ENCODE results near the gene DBNL. TPM values are rescaled to one million over a fixed set of nuclear protein-coding genes. Genes with fewer than 3 reads are reported as not detected.
A peak's percentile ranks its signal among the peaks of the same experiment; 100 is the strongest.
"Not testable (repeated sequence)": the region's sequence is repeated elsewhere in the genome, so short reads cannot be mapped to it uniquely, and the experiment has no call there.

The DBNL gene
- total RNA-seq (10 to 100 TPM; 33.4 to 45.1 (median 38.7) TPM), polyA plus RNA-seq (10 to 100 TPM; 35.5 to 66.7 (median 53.0) TPM)
- long read RNA-seq, donor 1, transcript DBNL-220 (13 exons, 2,117 nt): minor isoform, 12 of 56 reads
- long read RNA-seq, donor 1, transcript DBNL-210 (13 exons, 1,808 nt): major isoform, 34 of 56 reads
- long read RNA-seq, donor 1, partial matches to known transcripts: 0 of 56 reads
- long read RNA-seq, donor 1, other reads (novel, unspliced or antisense): 10 of 56 reads
- long read RNA-seq, donor 2, transcript DBNL-210 (13 exons, 1,808 nt): major isoform, 48 of 110 reads
- long read RNA-seq, donor 2, transcript DBNL-220 (13 exons, 2,117 nt): minor isoform, 28 of 110 reads
- long read RNA-seq, donor 2, partial matches to known transcripts: 4 of 110 reads
- long read RNA-seq, donor 2, other reads (novel, unspliced or antisense): 26 of 110 reads

DNA sequence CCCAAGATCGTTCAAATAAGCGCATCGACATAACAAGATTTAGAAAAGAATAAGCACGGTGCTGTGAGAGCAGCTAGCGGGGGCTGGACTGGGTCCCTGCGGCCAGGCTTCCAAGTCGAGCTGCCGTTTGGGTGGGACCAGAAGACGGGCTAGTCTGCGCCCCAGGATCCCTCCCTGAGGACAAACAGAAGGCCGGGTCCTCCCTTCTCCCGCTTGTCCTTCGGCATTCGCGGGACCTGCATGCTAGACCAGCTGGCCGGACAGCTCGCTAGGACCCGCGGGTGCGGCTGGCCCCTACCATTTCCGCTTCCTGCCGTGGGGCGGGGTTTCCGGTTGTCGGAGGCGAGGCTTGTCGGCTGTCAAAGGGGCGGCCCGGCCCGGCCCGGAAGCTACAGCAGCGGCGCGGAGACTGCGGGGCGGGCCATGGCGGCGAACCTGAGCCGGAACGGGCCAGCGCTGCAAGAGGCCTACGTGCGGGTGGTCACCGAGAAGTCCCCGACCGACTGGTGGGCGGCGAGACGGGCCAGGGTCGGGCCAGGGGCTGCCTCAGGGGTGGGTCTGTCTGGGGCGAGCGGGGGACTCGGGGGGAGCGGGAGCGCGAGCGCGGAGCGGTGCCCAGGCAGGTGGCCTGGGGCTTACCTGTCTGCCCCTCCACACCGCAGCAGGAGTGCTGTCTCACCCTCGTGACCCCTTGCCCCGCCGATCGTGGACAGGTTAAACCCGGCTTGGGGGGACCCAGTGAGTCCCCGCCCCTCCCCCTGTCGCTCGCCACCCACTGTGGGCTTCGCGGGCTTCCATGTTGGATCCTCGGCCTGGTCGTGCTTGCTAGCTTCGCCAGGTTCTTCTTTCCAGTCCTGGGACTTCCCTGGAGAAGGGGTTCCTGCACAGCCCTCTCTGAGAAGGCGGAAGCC lies at the start of gene DBNL:
DBNL (plus strand) TSS at position 388 of the 911 bp plus-strand sequence; CDS start at position 424, 36 bp downstream.
- intact Hi-C loops (cut with DNase I): loop anchor here in 1 of 2 donors (5.0 kb wide), 1 partner anchor 38 kb away; the partner anchor contains the start of gene POLM
- Histone ChIP-seq H3K4me1 (peaks cover 25% of the 10 kb centered on the region), H3K36me3 (ENCODE audit: insufficient read depth in 1 of 2, low read depth in 1 of 2) (peaks cover 0 to 14% of the 10 kb centered on the region in 2 donors), H3K27ac (peak within 1 kb of the TSS; percentile 94), H3K27me3 (ENCODE audit: insufficient read depth in 3 of 3, low read length in 2 of 3) (no peaks in the 10 kb centered on the region), H3K9me3 (no peaks in the 10 kb centered on the region), H3K4me3 (peak within 1 kb of the TSS; percentile 91)
- peak; percentile 96 to 97 for DNase-seq
- TF ChIP-seq, protein P1, sequence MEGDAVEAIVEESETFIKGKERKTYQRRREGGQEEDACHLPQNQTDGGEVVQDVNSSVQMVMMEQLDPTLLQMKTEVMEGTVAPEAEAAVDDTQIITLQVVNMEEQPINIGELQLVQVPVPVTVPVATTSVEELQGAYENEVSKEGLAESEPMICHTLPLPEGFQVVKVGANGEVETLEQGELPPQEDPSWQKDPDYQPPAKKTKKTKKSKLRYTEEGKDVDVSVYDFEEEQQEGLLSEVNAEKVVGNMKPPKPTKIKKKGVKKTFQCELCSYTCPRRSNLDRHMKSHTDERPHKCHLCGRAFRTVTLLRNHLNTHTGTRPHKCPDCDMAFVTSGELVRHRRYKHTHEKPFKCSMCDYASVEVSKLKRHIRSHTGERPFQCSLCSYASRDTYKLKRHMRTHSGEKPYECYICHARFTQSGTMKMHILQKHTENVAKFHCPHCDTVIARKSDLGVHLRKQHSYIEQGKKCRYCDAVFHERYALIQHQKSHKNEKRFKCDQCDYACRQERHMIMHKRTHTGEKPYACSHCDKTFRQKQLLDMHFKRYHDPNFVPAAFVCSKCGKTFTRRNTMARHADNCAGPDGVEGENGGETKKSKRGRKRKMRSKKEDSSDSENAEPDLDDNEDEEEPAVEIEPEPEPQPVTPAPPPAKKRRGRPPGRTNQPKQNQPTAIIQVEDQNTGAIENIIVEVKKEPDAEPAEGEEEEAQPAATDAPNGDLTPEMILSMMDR (IDR thresholded peaks at IDR 0.05): no peak
- peak; percentile 91 to 96 (median 94) for ATAC-seq
- 0 to 1% (median 1%) methylated on average over 69 to 74 of the region's 74 CpGs for whole genome bisulfite sequencing, 3 donors

DNA sequence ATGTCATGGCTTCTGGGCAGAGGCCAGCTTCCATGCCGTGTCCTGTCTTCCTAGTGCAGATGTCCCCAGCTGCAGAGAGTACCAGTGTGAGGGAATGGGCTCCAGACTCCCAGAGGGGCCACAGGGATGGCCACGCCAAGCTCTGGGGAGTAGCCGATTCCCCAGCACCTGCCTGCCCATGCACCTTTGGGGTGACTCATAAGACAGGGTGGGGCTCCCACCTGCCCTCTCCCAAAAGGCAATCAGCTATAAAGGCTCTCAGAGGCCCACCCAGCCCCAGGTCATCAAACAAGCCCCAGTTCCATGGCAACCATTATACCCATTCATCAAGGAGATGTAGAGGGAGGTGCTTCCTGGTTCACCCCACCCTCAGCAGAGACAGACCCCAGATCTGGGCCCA lies 47.0 kb upstream of the DBNL start, which contains the start of gene SPDYE1:
SPDYE1 (plus strand) TSS at position 366 of the 400 bp plus-strand sequence. CDS start 2,053 bp downstream, outside the sequence.
- H3K27me3 ChIP-seq (ENCODE audit: insufficient read depth in 3 of 3, low read length in 2 of 3); H3K27ac ChIP-seq; H3K9me3 ChIP-seq; DNase-seq; H3K36me3 ChIP-seq (ENCODE audit: insufficient read depth in 1 of 2, low read depth in 1 of 2); H3K4me3 ChIP-seq; H3K4me1 ChIP-seq; intact Hi-C loops (cut with DNase I): not testable (repeated sequence)
- 84 to 91% (median 85%) methylated on average over 3 of the region's 3 CpGs for WGBS, 3 donors
- peak in 2 of 4 donors; percentile 24 to 33 for ATAC-seq

DNA sequence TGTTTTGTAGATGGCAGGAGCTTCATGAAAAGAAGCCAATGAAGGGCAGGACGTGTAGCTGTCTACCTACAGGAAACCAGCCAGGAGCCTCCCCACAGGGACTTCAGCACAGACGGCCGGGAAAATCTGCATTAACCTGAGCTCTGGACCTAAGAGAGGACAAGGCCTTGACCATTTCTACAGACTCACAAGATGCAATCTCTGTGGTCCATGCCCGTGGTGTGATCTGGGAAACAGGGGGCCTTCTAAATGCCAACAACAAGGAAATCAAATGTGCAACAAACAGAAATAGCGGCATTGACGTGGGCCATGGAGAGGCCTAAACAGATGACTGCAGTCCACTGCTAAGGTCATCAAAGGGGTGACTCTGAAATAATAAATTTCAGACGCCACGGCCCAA lies 32.4 kb upstream of the DBNL start:
- H3K36me3 ChIP-seq (ENCODE audit: insufficient read depth in 1 of 2, low read depth in 1 of 2): peaks cover 0 to 28% of the 10 kb centered on the region in 2 donors
- ATAC-seq; H3K4me1 ChIP-seq; DNase-seq; intact Hi-C loops (cut with DNase I); H3K27me3 ChIP-seq (ENCODE audit: insufficient read depth in 3 of 3, low read length in 2 of 3); H3K4me3 ChIP-seq; H3K27ac ChIP-seq; H3K9me3 ChIP-seq: not testable (repeated sequence)
- WGBS, 3 donors: 82 to 87% (median 86%) methylated on average over 7 to 8 of the region's 8 CpGs

DNA sequence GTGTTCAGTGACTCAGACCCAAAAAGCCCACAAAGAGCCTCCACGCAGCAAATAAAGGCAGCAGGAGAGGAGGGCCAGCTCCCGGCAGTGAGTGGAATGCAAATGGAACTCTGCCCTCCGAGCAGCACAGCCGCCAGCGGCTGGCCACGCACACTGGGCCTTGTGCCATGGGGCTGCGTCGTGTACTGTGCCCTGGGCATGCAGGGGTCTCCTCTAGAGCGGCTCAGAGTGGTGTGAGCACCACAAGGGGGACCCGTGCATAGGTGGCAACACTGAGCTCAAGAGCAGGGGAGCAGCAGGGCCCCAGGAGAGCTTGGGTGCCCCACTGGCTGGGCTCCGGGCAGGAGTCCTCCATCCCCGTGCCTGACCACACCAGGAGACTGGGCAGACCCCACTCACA lies 29.4 kb upstream of the DBNL start:
- intact Hi-C loops (cut with DNase I); ATAC-seq: not testable (repeated sequence)
- 77 to 90% (median 82%) methylated on average over 2 to 9 of the region's 12 CpGs for WGBS, 3 donors

DNA sequence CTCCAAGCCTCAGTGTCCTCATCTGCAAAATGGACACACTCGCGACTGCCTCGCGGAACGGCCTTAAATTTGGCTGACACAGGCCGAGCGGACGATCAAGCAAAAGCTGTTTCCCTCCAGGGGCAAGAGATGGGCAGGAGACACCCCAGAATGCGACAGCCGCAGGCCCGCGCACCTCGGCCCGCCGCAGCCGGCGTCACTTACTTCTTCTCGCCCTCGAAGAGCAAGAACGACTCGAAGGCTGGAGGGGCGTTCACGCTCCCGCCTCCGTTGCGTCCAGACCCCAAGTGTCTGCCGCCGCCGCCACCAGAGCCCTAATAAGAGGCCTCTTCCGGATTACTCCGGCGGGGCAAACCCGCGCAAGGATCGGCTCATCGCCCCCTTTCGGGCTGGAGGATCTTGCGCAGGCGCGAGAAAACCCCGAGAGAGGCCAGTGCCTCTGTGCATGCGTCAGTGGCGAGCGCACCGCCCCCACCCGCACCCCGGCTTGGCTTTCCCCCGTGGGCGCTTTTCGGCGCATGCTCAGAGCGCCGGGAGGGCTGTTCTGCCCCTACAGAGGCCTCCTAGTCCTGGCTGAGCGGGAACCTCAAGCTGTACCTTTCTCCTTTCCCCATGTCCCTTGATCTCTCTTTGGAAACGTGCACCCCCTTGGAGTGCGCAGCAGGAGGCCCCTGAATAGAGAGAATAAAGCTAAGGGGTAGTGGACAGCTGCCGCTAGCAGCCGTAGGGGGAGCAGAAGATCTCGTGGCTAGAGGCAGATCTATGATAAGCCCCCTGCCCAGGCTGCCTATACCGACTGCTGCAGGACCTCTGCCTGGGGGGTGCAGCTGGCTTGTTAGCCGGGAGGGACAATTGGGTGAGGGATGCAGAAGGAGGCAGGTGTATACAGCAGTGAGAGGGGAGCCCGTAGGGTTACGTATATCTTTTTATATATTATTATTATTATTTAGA lies 25.4 kb upstream of the DBNL start:
- H3K36me3 ChIP-seq (ENCODE audit: insufficient read depth in 1 of 2, low read depth in 1 of 2); H3K4me1 ChIP-seq; intact Hi-C loops (cut with DNase I); H3K9me3 ChIP-seq; H3K27me3 ChIP-seq (ENCODE audit: insufficient read depth in 3 of 3, low read length in 2 of 3): not testable (repeated sequence)
- peak overlapping the region; percentile 82 for H3K27ac ChIP-seq
- peak; percentile 99 for DNase-seq
- WGBS, 3 donors: 0 to 3% (median 1%) methylated on average over 48 to 62 of the region's 63 CpGs
- peak overlapping the region; percentile 86 for H3K4me3 ChIP-seq
- TF ChIP-seq, protein P1 (IDR thresholded peaks at IDR 0.05): peak; percentile 50
- ATAC-seq: peak; percentile 95 to 97 (median 97)

More for the DNA sequence above, 29.4 kb upstream of the DBNL start:
- peaks cover 0 to 22% of the 10 kb centered on the region in 2 donors for H3K36me3 ChIP-seq (ENCODE audit: insufficient read depth in 1 of 2, low read depth in 1 of 2)
- not testable (repeated sequence) for H3K27me3 ChIP-seq (ENCODE audit: insufficient read depth in 3 of 3, low read length in 2 of 3); H3K27ac ChIP-seq; DNase-seq; H3K9me3 ChIP-seq; H3K4me3 ChIP-seq; H3K4me1 ChIP-seq

DNA sequence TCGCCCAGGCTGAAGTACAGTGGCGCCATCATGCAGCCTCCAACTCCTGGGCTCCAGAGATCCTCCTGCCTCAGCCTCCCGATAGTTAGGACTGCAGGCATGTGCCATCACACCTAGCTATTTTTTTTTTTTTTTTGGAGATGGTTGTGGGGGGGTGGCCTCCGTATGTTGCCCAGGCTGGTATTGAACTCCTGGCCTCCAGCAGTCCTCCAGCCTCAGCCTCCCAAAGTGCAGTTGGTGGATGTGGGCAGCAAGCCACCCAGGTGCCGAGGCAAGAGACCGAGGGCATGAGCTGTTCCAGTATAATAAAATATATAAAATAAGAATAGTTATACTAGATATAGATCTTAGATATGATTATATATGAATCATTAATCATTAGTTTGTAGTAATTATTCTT lies 24.7 kb upstream of the DBNL start:
- intact Hi-C loops (cut with DNase I): loop anchor here in 1 of 2 donors (10.0 kb wide), 1 partner anchor 175 kb away; no protein-coding TSS in a partner anchor
- WGBS, 3 donors: 80 to 86% (median 83%) methylated on average over 4 to 6 of the region's 6 CpGs

DNA sequence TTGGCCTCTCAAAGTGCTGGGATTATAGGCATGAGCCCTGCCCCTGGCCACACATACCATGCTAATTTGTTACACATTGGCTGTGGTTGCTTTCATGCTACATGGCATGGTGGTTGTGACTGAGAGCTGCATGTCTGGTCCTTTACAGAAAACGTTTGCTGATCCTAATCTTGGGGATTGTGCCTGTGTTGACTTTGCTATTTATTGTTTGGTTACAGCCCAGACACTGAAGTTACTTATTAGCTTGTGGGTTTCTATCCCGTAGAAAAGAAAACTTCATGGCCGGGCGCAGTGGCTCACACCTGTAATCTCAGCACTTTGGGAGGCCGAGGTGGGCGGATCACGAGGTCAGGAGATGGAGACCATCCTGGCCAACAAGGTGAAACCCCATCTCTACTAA lies 22.4 kb upstream of the DBNL start:
- not testable (repeated sequence) for H3K36me3 ChIP-seq (ENCODE audit: insufficient read depth in 1 of 2, low read depth in 1 of 2); H3K4me1 ChIP-seq; H3K27me3 ChIP-seq (ENCODE audit: insufficient read depth in 3 of 3, low read length in 2 of 3); DNase-seq; H3K27ac ChIP-seq; H3K4me3 ChIP-seq; ATAC-seq; H3K9me3 ChIP-seq
- WGBS, 3 donors: 91 to 92% (median 91%) methylated on average over 6 of the region's 7 CpGs
- intact Hi-C loops (cut with DNase I): loop anchor here in 1 of 2 donors (10.0 kb wide), 1 partner anchor 173 kb away; no protein-coding TSS in a partner anchor

More for the DNA sequence above, 24.7 kb upstream of the DBNL start:
- not testable (repeated sequence) for H3K27me3 ChIP-seq (ENCODE audit: insufficient read depth in 3 of 3, low read length in 2 of 3); H3K36me3 ChIP-seq (ENCODE audit: insufficient read depth in 1 of 2, low read depth in 1 of 2); H3K4me3 ChIP-seq; DNase-seq; H3K9me3 ChIP-seq; H3K4me1 ChIP-seq; ATAC-seq
- peak overlapping the region; percentile 82 for H3K27ac ChIP-seq
